8988T (cell line): Measurements from ENCODE around the gene ZNF516.

Experiments
- DNase-seq: peaks from one replicate; pipeline ENCODE4 v3.0.0; 2011

The ZNF516 gene

GRCh38 chr18:76435316-76435989 is 59.6 kb downstream of the ZNF516 start:
- no peak for DNase-seq

- no peak for DNase-seq
Measured at GRCh38 chr18:76434452-76434851, 60.6 kb downstream of the ZNF516 start.

DNA sequence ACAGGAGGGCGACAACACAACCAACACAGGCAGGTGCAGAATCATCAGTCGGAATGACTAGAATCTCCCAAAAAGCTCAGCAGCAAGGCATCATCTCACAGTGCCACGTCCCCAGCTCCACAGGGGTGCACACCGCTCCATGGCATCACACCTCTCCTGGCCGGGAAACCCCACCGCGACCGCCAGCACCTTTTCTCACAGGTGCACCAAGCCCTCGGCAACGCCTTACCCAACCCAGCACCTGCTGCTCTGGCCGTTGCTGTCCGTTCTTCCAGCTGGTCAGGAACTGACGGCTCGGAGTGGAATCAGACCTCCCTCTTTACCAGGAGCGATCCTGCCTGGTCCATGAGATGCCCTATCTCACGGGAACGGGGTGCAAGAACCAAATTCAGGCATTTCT is 61.3 kb downstream of the ZNF516 start:
- DNase-seq = no peak

DNA sequence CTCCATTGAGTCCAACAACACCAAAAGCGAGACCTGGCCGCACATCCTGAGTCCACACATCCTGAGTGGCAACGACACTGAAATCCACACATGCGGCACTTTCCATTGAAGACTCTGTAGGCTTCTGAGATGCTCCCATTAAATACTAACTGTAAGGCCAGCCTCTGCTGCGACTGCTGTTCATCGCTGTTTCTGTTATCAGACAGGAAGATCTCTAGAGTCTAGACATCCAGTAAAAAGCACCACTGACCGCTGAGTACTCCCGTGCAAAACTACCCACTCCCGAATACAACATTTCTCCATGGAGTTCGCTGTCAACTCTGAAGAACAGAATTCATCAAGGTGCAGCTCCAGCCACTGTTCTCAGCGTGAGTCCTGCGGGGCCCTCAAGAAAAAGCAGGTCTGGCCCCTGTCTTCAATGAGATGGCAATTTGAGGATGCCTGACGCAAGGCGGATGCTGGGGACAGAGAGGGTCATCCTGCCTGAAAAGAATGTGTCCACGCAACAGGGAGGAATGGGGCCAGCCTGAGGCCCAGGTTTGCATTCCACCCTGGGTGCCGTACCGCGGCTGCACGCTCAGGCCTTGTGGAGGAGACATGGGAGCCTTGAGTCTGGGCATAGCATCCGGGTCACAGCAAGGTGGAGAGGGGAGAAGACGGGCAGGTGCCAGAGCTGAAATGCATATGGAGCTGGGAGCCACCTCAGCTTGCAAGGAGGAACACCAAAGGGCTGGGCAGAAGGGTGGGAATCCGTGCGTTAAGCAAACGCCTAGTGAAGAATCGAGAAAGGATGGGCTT is 61.9 kb downstream of the ZNF516 start:
- DNase-seq = no peak

DNA sequence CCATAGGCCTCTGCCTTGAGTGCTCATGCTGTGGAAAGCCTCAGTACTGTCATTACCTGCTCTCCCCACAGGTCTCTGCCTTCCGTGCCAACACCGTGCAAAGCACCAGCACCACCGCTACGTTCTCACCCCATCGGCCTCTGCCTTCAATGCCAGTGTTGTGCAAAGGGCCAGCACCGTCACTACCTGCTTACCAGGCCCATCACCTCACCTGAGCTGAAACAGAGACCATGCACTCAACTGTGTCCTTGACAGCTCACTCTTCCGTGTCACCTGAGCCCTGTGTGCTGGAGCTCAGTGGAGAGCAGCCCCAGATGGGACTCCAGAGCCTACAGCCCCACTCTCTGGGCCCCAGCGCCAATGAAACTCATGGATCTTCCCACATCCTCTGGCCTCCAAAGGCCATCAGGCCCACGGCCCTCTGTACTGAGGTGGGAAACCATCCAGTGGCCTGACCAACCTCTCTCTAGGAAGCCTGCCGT is 62.7 kb downstream of the ZNF516 start:
- no peak for DNase-seq

DNA sequence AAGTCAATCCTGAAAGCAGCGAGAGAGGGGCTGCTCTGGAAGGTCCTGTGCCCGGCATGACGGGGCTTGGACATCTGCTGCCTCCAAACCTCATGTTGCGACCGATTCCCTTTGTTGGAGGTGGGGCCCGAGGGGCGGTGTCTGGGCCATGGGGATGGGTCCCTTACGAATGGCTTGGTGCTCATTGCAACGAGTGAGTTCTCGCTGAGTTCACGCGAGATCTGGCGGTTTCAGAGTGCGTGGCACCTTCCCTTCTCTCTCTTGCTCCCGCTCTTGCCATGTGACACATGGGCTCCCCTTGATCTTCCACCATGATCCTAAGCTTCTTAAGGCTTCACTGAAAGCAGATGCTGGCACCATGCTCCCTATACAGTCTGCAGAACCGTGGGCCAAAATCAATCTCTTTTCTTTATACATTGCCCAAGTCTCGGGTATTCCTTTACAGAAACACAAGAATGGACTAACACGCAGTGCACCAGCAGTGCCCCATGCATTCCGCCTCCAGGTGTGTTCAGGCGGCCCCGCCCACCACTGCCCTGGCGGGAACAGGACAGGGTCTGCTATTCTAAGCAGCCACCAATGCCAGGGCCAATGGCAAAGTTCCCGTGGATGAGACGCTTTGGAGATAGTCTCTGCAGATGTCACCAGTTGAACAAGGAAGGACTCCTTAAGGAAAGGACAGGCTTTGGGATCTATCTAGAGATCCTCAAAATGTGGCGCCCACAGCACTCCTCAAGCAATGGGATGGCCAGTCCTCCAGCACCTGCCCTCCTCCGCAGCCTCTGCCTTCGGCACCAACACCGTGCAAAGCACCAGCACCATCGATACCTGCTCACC is 63.4 kb downstream of the ZNF516 start:
- DNase-seq = no peak

GRCh38 chr18:76430636-76431035 is 64.4 kb downstream of the ZNF516 start:
- DNase-seq = no peak

DNA sequence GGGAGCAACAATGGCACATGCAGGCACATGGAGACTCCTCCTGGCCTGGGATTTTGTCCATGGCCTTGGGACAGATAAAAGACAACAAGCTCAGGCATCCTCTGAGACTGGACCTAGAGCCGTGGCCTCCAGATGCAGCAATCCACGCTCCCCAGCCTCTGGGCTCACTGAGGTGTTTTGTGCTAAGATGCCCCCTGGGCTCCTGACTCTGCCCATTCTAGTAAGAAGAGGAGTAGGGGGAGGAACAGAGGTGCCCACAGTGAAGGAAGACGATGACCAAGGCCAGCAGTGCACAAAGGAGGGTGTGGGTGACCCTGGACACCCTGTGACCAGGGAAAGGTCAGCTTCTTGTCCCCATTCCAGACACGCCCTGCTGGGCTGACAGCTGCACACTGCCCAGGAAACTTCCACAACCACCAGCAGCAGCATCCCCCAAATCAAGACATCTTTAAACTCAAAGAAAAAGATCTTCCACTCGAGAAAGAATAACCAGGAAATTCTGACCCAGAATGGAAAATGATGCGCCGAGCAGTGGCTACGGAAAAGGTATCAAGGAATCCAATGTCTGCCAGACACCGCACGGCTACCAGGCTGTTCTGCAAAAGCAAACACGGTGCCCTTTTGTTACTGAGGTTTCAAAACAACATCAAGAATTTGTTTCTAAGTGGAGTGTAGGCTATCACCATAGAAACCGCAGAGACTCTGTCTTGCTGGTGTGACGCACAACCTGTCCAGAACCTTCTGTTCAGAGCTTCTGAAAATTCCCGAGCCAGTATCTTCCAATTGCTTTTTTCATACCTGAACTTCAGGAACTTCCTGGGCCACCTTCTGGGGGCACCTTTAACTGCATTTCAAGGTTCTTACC is 65.5 kb downstream of the ZNF516 start:
- no peak for DNase-seq

DNA sequence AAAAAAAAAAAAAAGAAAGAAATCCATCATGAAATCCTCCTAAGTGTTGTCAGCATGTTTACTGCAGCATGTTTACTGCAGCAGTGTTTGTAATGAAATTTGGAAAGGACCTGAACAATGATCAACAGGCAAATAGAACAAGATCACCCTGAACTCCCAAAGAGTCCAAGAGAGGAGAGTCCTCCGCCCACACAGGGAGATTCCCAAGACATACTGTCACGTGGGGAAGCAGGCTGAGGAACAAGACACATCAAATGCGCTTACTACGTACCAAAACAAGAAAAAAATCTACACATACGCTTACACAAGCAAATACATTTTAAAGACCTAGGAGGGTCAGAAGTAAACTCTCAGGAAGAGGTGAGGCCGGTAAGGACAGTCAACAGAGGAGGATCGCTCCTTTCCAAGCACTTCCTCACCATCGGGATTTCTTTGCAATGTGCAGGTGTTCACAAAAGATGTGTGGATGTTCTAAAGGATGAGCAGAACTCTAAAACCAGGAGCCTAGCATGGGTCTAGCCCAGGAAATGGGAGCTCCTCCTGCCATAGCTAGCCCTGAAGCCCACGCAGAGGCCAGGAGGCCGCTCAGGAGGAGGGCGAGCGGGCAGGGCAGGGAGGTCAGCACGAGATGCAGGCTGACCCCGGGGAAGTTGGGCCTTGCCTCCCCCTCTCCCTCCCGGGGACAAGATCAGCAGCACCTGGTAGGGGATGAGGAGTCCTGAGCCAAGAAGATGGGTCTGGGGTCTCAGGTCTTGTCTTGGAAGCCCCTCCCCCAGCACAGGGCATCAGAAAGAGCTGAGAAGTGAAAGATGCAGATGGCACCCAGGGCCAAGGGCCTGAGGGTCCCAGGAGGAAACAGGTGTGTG is 66.4 kb downstream of the ZNF516 start:
- DNase-seq = no peak

DNA sequence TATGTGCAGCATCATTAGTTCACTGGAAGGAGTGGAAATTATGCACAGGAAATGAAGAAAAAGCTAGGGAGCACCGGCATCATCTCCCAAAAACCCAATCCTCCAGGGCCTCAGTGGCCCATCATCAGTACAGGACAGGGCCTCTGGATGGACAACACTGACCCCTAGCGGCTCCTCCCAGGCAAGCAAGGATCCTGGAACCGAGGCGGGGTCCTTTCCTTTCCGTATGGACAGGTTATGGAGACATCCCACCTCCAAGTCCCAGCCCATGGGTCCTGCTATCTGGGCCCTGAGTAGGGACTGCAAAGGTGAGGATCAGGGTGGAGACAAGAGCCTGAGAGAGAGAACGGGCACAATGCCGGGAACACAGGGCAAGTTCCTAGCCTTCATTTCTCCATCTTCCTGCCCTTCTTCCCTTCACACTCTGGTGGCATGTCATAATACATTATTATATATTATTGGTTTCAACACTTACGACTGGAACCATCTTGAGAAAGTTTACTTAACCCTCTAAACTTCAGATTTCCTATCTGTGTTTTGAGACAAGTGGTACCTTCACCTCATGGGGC is 68.2 kb downstream of the ZNF516 start:
- no peak for DNase-seq

DNA sequence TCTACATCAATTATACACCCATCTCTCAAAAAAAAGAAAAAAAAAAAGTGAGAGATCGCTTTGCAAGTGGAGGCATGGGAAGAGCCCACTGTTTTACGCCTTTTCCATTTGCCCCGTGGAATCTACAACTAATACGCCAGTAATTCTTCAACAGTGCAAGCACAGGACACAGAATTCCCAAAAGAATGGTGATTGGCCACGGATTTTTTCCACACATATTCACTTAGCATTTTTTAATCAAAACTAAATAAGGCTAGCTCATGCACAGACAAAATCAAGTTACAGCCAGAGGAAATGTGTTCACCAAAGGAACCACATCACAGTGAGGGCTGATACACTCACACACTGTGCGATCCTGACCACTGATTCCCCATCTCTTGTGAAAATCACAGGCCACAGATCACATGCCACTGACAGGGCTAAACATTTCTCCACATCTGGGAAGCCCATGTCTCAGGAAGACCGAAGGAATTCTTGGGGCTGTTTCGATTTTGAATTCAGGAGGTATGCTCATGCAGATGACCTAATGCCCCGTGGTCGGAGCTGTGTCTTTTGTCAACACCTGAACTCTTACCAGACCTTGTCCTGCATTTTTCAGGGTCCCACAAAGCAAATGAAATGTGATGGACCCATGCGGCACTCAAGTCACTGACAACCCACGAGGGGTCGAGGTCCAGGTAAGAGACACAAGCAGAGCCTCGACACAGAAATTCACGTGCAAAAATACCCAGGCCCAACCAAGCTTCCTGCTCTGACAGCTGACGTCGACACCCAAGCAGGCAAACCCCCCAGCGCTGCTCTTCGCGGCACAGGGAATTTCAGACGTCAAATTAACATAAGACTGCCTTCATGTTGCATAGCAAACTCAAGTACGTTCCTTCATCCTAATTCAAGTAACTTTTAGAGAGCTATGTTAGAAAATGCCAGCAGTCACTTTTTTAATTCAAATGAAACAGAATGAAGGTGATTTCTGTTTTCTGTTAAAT is 69.6 kb downstream of the ZNF516 start:
- no peak for DNase-seq

- DNase-seq = no peak
Measured at GRCh38 chr18:76422838-76423237, 72.2 kb downstream of the ZNF516 start.

DNA sequence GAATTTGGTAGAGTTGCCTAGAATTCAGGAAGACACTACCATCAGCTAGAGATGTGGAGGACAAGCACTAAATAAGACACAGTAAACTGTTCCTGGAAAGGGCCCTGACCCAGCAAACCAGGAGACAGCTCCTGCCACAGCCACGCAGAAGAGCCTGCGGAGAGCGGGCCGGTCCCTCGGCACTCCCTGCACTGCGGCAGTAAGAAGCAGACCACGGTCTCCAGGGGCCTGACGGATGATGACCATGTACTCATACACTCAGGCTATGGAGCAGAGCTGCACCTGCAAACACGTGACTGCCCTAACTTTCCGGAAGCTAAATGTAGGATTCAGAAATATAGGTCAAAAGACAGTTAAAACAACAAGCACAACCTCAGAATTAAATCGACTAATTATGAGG is 72.9 kb downstream of the ZNF516 start:
- no peak for DNase-seq

- DNase-seq = no peak
Measured at GRCh38 chr18:76421685-76422078, 73.4 kb downstream of the ZNF516 start.

DNA sequence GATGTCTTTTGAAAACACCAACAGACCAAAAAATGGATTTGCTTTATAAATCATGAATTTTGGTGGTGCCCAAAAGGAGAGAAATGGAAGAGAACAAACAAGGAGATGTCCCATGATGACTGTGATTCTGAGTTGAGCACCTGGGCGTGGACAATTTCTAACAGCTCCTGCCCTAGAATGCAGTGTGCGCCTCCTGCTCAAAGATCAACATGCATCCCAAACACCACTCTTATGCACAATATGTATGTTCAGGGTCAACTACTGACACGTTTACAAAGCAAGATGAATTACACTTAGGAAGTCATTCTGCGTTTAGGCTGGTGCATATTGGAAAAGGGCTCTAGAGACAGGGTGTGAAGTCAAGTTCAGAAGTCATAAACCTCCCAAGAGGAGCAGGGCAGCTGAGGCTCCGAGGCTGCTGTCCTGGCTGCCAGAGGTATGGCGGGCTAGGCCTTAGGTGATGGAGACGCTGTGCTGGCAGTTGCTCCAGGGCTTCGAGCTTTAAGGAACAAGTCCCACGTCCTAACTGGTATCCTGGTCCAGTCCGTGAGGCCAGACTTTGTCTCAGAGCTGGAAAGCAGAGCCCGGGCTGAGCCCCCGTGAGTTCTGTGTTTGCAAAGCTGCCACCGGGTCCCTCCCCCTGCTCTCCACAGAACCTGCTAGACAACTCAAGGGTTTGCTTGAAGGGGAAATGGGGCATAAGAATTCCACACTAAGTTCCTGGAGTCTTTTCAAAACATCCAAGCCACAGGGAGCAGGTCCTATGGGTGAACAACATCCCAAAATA is 74.0 kb downstream of the ZNF516 start:
- no peak for DNase-seq

GRCh38 chr18:76419811-76420210 is 75.2 kb downstream of the ZNF516 start:
- no peak for DNase-seq

DNA sequence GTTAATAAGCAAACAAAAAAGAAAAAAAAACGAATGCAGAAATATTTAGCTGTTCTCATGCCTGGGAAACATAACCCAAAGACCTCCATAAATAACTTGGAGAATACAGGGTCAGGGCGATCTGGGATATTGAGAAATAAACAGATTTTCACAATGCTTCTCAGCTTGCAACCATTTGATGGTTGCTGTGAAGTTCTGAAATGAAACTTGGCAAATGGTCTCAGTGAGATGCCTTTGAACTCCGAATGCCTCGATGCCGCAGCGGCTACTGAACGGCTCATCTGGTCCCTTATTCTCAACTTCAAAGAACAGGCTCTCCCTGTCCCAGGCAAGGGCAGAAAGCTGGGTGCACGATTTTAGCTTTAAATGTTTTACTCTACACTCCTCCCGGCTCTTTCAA is 78.1 kb downstream of the ZNF516 start:
- no peak for DNase-seq

DNA sequence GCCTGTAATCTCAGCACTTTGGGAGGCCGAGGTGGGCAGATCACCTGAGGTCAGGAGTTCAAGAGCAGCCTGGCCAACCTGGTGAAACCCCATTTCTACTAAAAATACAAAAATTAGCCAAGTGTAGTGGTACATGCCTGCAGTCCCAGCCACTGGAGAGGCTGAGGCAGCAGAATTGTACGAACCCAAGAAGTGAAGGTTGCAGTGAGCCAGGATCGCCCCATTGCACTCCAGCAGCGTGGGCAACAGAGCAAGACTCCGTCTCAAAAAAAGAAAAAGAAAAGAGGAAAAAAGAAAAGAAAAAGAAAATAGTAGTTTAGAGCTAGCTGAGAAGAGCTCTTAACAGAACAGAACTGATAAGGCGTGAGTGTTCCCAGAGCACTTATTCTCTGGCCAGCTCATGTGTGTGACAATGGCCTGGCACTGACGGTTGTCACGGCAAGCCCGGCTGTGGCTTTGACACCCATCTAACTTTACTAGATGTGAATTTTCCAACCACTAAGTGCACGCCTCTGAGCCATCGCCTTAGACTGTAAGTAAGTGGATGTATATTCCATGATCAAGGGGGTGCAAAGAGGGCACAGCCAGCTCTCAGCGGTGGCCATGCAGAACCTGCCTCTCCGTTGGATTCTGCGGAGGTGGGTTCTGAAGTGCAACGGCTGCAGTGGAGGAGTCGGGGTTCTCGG is 80.0 kb downstream of the ZNF516 start:
- no peak for DNase-seq
